ENCODE results near the gene MICAL2. TPM values are rescaled to one million over a fixed set of nuclear protein-coding genes. Genes with fewer than 3 reads are reported as not detected.

Gene MICAL2
- total RNA-seq = 110 and 124 TPM in 2 replicates

GRCh38 chr11:12110201-12110713 lies at the start of gene MICAL2:
MICAL2 (plus strand) TSS chr11:12110590; CDS start chr11:12162156, 51,566 bp downstream.
- DNase-seq = peak; percentile 92

- DNase-seq = no peak
These were observed 48.4 kb upstream of the MICAL2 start for GRCh38 chr11:12061851-12062560.

DNA sequence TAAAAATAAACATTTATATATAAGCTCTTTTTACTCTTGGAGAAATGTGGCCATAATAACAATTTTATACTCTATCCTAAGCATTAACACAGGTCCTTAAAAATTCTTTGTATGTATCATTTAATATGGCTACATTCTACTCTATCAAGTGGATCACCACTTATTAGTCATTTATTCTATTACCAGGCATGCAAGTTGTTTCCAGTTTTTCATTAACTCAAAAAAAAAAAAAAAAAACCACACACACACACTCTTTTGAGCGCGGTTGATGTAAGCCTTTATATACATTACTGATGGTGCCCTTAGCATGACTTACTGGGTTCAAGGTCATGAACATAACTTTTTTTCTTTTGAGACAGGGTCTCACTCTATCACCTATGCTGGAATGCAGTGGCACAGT lies 47.1 kb upstream of the MICAL2 start:
- DNase-seq = no peak

- no peak for DNase-seq
These were observed 46.0 kb upstream of the MICAL2 start for GRCh38 chr11:12064136-12064953.

- no peak for DNase-seq
These were observed 45.5 kb upstream of the MICAL2 start for GRCh38 chr11:12064954-12065280.

DNA sequence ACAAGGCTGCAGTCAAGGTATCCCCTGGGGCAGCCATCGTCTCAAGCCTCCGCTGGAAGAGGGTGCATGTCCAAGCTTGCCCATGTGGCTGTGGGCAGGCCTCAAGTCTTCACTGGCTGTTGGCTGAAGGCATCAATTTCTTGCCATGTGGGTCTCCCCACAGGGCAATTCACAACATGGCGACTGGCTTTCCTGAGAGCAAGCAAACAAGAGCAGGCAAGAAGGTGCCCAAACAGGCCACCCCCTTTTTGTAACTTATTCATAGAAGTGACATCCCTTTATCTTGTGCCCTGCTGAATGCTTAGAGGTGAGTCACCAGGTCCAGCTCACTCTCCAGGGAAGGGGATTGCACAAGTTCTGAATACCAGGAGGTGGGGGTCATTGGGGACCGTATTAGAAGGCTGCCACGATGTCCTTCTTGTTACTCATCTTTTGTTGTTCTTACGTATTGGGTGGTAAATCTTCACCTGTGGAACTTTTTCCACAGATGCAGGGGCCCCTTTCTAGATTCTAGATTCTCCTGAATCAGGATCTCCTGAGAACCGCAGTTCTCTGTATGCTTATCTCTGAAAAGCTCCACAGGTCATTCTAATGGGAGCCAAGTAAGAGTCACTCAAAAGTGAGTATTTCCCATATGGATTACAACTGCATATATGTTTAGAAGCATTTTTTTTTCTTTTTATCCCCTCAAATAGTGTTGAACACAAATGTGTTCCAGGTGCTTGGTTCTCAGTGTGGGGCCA lies 44.2 kb upstream of the MICAL2 start:
- peak; percentile 47 for DNase-seq

GRCh38 chr11:12066799-12067508 lies 43.4 kb upstream of the MICAL2 start:
- DNase-seq = no peak

GRCh38 chr11:12067796-12068357 lies 42.5 kb upstream of the MICAL2 start:
- DNase-seq = no peak

DNA sequence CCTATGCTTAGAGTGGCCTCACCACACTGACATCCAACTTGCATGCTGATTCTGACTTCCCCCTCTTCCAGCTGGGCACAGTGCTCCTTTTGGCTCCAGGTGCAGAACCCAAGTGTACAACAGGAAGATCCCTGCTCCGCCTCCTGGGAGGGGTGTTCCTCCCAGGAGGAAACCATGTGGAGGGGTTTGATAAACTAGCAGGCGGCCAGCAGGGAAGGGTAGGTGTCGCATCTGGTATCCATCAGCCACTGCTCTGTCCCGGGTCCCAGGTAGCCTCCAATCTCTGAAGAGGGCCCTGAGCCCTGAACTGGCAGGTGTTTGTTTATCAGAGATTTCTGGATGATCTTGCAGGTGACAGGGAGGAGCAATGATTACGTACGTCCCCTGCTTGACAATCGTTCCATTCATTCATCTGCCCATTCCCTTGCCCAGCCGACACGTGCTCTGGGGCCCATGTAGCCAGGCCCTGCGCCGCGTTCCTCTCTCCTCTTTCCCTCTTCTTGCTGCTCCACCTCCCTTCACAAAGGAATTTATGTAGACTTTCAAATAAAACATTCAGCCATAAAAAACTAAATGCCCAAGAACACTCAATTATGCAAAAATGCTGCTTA lies 41.2 kb upstream of the MICAL2 start:
- DNase-seq = no peak

- no peak for DNase-seq
These were observed 39.7 kb upstream of the MICAL2 start for GRCh38 chr11:12070446-12071267.

DNA sequence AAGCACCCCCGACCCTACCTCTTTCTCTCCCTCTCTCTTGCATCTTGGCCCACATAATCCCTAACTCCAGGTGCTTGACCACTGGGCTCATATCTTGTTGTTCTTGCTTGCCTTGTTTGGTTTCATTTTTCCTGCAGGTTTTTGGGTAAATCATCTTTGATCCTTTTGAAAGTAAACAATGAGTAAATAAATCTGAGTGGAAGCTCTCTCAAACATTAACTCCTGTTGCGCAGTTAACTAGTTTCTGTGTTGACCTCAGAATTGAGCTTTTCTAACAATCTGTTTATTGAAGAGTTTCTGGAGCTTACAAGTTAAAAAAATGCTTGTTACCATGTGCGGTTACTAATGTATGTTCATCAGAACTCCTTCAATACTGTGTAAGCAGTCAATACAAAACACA lies 38.8 kb upstream of the MICAL2 start:
- DNase-seq = no peak

DNA sequence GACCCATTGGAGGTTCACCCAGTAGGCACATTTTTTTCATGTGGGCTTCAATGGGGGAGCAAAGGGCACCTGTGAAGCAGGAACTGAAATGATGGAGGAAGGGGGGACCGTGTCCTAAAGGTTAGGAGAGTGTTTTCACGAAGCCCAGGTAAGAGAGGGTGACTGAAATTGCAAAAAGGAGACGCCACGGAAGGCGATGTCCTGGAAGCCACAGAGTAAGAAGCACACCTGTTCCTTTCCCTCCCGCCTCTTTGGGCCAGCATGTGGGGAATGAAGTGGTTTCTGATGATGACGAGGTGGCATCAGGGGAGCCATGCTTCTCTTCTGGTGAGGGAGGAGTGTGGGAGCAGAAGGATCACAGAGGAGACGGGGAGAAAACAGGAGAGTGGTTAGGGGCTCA lies 37.0 kb upstream of the MICAL2 start:
- DNase-seq = no peak

- no peak for DNase-seq
These were observed 36.5 kb upstream of the MICAL2 start for GRCh38 chr11:12073886-12074285.

DNA sequence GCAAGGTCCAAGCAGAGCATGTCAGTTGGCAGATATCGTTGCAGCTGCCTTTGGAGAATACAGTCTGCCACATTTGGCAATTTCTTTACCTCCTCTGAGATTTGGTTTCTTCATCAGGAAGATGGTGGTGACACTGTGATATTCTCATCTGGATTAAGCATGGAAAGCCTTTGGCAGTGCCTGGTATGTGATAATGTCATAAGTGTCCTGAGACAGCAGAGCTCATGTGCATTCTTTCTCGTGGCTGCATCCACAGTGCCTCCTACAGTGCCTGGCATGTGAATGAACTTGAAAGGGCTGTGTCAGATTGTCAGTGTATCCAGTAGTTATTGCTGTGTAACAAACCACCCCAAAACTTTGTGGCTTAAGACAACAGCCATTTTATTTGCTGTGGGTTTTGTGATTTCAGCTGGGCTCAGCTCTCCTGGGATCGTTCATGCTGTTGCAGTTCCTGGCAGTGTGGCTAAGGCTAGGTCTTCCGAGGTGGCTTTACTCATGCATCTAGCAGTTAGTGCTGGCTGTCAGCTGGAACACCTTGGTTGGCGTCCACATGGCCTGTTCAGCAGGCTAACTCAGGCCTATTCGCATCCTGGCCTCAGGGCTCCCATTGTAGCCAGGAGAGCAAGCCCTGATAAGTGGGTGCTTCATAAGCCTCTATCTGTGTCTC lies 35.7 kb upstream of the MICAL2 start:
- DNase-seq = no peak

DNA sequence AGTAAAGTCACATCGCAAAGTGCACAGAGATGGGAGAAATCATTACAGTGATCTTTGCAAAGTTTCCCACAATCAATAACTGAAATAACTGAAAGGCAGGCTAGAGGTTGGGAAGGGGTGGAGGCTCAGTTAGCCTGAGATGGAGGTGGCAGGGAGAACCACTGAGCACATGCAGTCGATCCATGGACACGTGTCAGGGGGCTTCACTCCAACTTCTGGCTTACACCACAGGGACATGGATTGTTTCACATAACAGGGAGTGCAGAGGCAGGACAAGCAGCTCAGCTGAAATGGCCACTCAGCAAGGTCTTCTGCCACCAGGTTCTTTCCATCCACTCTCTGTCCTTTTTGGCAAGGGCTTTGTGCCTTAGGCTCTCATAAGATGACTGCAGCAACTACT lies 35.1 kb upstream of the MICAL2 start:
- DNase-seq = no peak

DNA sequence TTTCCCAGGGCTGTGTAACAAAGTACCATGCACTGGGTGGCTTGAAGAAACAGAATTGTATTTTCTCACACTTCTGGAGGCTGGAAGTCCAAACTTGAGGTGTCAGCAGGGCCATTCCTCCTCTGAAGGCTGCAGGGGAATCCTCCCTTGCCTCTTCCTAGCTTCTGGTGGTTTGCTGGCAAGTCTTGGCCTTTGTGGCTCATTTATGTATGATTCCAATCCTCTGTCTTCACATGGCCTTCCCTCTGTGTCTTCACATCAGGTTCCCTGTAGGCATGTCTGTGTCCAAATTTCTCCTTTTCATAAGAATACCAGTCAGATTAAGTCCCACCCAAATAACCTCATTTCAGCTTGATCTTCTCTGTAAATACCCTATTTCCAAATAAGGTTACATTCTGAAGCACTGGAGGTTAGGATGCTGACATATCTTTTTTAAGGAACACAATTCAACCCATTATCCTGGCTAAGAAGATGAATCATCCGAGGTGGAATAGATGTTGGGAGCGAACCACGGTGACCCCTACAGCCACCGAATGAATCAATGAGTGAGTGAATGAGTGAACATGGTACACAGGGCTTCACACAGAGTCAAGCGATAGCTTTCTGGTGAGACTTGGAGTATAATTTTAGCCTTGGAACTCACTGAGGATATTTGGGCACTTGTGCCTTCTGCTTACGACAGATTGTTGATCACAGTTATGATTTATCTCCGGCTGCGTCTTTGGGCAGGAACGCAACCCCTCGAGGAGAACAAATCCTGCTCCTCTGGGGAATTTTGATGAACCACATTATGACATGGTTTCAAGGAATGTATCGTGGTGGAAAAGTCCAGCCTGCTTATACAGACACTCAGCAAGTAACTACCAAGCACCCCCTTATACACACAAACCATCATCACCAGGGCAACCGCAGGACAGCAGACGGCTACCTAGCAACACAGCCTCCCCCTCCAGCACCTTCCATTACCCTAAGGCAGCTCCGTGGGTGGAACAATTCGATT lies 34.3 kb upstream of the MICAL2 start:
- DNase-seq = no peak

DNA sequence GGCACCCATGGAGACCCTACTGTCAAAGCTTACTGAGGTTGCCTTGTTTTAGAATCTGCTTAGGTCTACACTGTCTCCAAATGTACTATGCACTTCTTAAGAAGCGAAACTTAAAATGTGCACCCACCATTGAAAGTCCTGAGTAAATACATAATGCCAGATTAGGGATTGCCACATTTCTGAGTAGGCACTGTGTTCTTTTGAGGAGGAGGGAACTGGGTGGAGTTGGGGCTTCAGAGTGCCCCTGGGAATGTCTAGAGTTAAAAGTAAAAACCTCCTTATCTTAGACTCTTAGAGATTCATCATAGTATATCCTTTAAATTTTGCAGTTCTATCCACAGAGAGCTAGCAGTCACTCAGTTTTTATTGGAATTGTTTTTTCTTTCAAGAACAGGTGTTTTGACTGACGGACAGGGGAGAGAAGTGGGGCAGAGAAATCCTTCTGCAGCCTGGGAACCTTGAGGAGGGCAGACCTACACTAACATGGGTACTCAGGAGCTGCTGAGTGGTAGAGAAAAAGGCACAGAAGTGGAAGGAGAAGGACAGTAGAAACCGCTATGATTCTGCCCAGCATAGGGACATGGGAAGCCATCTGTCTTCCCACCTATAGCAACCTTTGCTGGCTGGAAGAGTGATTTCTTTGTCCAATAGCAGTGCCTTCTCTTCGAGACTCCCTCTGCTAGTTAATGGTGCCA lies 33.4 kb upstream of the MICAL2 start:
- no peak for DNase-seq

DNA sequence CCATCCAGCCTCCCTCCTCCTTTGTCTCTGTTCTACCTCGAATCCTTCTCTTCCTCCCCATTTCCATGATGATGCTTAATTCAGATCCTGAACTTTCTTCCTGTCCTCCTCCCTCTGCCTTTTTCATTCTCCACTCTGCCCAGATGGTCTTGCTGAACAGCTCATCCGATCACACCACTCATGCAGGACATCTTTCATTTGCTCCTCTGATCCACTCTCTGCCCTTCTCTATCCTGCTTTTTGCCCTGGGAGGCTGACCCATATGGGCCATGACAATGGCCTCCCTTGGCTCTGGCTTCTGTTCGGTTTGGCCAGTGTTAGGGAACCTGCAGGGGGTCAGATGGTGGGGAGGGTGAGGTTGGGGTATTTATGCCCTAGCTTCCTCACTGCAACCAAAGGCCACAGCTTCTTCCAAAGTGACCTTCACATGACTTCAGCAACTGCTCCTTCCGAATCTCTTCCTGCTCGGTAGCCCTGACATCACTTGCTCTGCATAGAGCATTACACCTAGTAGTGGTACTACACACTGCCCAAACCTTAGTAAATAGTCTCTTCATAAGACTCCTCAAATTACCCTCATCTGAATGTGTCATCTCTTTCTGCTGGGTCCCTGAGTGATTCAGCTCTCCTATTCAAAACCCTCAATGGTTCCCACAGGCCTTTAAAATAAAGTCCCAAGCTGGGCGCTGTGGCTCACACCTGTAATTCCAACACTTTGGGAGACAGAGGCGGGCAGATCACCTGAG lies 32.7 kb upstream of the MICAL2 start:
- no peak for DNase-seq
